Hematopoietic multipotent progenitor cell treated with erythropoietin and hydrocortisone succinate and interleukin-3 and kit ligand, for 8 days (in vitro differentiated cells): ENCODE results near the gene NFRKB.
"Not testable (repeated sequence)": the region's sequence is repeated elsewhere in the genome, so short reads cannot be mapped to it uniquely, and the experiment has no call there.

Experiments
- DNase-seq: peaks from one replicate; pipeline ENCODE4 v3.0.0-alpha.2; 2015

The NFRKB gene

DNA sequence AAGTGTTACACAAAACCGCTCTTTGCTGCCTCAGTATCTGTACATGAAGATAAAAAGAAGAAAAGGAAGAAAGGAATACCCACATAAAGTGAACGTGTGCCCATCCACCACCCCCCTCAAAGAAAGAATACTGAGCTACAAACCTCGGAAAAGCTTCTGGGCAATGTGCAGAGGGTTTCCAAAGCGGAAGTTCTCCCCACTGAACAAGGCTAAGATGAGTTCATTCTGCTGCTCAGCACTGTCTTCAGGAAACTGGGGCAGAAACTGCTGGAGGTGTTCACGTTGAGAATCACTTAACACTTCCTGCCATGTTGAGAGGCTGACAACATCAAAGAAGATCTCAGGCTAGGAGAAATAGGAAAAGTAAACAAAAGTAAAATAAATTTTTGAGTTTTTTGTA, 6.9 kb downstream of the NFRKB start:
- no peak for DNase-seq

DNA sequence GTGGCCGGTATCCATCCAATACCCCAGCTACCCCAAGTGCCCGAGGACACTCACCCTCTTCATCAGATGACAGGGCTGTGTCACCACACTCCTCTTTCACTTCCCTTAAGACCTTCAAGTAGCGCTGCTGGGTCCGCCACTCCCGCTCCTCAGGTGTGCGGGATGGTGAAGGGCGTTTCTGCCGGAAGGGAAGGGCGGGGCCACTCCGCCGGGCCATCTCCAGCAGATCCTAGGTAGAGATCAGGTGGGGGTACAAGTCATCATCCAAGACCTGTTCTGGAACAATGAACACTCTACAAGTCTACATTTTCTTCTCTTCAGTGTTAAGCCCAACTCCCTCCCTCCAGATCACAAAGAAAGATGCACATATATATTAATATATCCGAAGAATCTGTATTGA, 10.0 kb downstream of the NFRKB start:
- no peak for DNase-seq

DNA sequence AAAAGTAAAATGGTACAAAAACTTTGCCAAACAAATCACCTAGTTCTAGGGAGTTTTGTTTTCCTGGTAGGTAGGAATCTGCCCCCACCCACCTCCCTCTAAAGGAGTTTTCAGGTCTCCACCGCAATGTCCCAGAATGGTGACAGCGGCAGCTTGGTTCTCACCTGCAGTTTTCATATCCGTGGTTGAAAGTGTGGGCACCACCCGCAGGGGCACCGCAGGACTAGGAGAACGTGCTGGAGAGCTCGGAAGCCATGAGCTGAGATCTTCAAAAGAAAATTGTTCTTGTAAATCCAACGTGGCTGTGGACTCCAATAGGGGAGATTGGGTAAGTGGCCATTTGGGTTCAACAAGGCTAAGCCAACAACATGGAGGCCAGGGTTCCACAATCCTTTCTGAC, 10.8 kb downstream of the NFRKB start:
- no peak for DNase-seq

DNA sequence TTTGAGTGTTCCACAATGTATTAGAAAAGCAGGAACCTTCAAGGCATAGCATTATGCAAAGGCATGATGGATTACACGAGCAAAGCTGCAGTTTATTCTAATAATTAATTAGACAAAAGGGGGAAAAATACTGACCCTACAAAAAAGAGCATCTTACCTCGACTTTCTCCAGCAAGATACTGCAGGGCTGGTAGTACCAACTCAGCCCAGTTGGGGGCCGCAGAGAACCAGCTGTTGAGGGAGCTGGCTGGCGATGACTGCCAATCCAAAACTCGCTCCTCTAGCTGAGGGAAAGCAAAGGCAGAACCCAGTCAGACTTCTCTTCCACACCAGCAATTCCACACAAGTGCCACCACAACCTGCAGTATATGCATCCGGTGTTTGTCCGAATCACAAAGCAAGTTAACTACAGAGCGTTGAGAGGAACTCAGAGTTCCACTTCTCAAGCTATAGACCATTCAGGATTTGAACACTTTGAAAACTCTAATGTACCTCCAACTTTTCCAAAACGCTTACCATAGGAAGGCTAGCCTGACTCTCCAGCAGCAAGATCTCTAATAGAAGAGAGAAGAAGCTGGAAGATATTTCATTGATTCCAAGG, 13.7 kb downstream of the NFRKB start:
- peak; percentile 37 for DNase-seq

DNA sequence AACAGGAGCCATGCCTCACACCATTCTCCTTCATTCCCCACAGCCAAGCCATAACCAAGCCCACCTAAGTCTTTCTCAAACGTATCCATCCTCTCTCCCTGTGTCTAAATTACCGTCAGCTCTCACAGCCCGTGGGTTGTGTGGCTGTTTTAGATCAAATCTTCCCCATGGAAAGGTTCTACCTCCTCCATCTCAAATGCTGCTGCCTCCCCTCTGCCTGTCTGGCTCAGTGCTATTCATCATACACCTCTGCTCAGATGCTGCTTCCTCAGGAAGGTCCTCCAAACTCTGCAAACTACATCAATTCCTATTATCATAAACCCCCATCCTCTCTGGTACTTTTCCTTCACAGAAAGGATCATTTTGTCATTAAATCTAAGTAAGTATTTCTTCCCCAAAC, 15.1 kb downstream of the NFRKB start:
- no peak for DNase-seq

DNA sequence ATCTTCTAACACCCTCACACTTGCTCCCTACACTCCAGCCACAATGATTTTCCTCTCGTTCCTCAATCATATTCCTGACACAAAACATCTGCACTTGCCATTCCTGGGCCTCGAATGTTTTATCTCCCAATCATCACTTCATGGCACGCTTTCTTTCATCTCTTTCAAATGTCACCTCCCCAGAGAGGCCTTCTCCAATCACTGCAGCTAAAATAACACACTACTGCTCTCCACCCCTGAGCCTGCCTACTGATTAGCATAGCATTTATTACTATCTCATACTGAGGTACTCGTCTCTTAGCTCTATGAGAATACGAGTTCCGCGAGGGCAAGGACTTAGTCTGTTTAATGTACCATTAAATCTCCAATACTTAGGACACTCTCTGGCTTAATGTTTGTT, 23.5 kb downstream of the NFRKB start:
- no peak for DNase-seq

DNA sequence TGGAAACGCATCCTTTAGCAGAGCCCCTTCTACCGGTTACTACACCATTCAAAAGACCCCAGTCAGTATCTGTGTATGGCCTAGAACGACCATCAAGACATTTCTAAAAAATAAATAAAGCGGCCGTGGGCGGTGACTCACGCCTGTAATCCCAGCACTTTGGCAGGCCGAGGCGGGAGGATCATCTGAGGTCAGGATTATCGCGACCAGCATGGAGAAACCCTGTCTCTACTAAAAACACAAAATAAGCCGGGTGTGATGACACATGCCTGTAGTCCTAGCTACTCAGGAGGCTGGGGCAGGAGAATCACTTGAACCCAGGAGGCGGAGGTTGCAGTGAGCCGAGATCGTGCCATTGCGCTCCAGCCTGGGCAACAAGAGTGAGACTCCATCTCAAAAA, 26.8 kb downstream of the NFRKB start:
- not testable (repeated sequence) for DNase-seq

DNA sequence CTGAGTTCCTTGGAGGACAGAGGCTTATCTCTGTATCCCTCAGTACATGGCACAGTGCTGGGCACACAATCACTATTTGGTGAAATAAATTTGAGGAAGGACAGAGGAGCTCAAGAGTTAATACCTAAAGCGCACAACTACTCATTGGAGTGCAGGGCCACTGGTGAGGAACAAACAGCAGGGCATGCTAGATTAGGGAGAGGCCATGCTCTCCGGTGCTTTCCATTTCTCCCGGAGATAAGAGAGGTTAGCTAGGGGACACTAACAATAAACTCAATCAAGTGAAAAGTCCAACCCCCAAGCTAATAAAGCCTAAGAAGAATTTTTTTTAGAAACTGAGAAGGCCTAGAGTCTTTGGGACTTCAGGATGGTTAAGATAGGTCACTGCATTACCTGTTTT, 29.1 kb downstream of the NFRKB start:
- no peak for DNase-seq

DNA sequence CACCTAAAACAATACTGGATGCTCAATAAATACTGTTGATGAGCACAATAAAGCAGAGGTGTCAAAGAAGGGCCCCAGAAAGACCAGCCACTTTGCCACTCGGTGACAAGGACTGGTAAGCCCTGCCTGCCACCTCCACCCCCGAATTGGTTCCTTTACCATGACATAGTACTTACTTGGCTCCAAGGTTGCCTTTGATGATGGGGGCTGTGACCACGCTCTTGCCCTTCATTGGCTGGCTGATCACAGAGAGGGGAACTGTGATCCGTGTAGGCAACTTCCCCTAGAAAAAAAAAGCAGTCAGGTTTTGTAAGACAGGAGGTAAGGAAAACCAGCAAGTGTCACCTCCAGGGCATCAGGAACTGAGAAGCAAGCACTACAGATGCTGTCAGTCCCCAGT, 29.7 kb downstream of the NFRKB start:
- DNase-seq, result no peak

DNA sequence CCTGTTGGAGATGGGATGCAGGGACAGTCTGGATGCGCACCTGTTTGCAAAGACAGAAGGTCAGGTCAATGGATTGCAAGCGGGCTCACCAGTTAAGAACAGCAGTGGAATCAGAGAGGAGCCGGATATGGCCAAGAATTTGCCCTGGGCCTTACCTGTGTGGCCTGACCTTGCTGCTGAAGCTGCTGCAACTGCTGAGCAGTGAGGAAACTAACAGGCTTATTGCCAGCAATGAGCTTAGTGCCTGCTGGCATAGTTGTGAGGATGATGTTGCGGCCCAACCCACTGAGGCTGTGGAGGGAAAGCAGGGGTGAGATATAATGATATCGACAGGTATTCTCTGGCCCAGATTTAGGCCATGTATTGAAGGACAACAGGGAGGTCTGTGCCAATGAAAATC, 30.6 kb downstream of the NFRKB start:
- no peak for DNase-seq

DNA sequence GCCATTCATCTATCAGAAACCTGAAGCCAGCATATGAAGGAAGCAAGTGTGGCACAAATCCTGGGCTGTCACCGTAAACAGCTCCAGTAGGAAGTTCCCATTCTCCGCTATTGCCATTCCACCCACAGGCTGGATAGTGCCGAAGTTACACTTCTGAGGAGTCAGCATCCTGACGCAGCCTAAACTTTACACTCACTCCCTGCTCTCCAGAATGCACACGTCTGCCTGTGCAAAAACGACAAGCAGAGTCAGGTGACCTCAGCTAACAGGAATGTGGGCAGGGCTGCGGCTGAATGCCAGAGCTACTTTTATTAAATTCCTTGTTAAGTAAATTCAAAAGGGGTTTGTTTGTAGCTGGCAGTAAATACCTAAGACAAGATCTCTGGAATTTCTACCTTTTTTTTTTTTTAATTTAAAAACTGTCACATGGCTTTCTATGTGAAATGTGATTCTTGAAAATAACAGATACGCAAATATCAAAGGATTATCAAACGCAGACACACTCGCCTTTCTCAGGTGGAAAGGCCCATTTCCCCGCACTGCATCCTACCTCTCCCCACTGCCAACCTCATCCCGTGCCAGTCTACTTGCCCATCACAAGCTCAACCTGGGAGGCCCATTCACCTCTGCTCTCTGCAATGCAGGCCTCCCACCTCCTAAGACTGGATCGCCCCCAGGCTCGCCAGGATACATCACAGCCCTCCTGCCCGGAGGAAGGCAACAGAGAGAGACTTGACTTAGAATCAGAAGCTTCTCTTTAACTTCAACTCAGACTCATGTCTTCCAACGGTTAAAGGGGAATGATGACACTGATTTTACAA, 33.5 kb downstream of the NFRKB start:
- DNase-seq, result no peak

DNA sequence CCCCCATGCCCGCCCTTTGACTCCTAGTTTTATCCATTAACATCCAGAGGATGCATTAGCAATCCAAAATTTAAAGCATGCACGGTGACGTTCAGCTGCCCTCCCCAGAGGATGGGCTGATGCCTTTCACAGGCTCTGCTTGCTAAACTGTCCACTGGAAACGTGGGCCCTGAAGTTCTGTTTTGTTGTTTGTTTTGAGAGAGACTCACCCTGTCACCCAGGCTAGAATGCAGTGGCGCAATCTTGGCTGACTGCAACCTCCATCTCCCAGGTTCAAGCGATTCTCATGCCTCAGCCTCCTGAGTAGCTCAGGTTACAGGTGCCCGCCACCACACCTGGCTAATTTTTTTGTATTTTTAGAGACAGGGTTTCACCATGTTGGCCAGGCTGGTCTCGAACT, 39.3 kb downstream of the NFRKB start:
- DNase-seq, result no peak

DNA sequence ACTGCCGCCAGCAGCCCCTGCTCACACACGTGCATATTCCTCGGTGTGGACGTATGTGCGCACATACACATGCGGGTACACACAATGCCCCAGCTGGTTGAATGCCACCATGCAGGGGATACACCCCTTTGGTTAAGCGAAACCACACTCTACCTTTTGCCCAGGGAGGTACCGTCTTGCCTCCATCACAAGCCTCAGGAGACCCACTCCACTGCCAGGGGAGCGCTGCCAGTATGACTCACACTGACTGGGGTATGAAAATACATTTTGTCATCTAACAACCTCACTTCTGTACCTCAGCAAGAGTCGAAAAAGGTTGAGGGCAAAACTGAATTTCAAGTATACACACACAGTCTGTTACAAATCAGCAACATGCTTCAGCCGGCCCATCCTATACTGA, 40.3 kb downstream of the NFRKB start:
- no peak for DNase-seq

DNA sequence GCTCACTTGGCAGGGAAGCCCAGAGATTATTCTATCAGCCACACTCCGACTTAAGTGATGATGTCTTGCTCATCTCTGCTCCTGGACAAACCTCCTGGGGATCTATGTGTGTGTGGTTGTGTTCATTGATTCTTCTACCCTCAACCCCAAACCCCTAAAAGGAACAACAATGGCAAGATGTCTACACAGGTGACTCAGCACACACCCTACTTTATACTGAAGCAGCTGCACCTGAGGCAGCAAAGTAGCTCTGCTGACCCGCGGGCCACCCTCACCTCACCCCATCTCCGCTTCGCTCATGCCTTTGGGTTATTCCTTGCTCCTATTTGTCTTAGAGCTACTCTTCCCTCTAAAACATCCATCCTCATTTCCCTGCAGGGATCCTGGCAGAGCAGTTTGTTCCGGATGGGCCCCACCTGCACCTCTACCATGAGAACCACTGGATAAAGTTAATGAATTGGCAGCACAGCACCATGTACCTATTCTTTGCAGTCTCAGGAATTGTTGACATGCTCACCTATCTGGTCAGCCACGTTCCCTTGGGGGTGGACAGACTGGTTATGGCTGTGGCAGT, 41.1 kb downstream of the NFRKB start:
- no peak for DNase-seq

DNA sequence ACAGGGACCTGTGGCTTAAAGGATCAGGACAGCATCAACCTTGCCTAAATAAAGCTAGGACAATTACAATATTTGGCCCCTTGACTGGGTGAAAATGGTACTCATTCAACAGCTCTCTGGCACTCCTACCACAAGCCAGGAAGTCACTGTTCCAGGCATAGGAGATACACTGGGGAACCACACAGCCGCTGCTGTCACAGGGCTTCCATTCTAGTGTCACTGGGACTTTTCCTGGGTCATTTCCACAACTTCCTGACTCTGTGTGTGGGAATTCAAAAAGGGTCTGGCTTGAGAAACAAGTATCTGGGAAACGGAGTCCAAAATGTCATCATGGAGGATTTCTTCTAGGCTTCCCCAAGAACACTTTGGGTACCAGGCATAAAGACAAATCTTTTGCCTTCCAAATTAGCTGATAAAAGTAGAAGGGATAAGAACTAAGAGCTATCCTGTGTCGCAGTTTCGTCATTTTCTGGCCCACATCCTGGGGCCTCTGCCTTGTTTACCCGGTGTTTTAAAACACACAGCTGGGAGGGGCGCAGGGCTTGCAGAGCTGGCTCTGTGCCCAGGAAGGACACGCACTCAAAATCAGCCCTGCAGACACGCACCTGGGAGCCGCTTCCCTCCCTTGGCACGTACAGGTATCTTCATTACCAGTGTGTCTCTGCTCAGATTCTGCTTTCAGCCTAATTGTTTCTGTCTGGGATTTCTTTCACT, 41.7 kb downstream of the NFRKB start:
- no peak for DNase-seq

DNA sequence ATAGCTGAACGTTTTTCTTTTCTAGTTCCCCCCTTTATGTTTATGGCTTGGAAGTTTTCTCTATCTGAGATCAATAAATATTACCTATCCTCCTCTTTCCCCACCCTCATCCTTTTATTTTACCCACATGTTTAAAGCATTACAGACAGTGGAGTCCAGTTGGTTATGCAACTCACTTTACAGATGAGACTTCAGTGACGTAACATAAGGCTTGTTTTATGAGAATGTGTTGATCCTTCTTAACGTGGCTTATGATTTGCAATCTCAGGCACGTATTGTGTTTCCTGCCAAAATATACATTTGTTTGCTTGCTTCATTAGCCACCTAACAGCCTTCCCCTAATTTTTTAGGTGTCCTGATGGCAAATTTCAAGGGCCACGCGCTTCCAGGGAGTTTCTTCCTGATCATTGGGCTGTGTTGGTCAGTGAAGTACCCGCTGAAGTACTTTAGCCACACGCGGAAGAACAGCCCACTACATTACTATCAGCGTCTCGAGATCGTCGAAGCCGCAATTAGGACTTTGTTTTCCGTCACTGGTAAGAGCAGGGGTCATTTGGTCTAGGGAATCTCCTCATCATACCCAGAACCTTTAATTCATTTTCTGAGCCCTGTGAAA, 43.1 kb downstream of the NFRKB start:
- no peak for DNase-seq

DNA sequence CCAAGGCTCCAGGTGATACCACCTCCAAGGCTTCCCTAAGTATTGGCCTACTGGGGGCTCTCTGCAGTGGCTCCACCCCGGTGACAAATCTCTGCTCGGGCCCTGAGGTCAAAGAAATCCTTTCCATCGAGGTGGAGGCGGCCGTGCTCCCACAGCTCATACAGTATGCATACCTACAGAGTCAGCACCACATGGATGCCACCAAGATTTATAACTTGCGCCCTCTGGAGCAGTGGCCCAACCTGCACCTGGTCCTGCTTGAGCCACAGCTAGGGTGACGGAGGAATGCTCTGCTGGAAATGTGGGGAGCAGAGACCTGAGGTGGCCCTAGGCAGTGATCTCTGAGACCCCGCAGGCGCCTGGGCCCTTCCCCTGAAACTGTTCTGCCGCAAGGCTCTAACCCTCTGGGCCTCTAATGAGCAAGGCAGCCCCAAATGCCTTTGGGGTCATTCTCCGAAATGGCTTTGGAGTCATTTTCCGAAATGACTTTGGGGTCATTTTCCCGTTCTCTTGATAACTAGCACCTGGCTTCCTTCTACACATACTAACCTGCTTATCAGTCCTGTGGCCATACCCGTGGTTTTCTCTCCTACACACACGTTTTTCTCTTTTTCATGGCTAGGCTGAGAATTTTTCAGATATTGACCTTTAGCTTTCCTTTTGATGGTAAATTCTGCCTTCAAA, 45.8 kb downstream of the NFRKB start:
- DNase-seq, result no peak

DNA sequence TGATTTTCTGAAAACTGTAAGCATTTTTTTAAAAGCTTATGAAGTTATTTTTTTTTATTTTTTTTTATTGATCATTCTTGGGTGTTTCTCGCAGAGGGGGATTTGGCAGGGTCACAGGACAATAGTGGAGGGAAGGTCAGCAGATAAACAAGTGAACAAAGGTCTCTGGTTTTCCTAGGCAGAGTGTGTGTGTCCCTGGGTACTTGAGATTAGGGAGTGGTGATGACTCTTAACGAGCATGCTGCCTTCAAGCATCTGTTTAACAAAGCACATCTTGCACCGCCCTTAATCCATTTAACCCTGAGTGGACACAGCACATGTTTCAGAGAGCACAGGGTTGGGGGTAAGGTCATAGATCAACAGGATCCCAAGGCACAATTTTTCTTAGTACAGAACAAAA, 48.0 kb downstream of the NFRKB start:
- DNase-seq, result not testable (repeated sequence)

DNA sequence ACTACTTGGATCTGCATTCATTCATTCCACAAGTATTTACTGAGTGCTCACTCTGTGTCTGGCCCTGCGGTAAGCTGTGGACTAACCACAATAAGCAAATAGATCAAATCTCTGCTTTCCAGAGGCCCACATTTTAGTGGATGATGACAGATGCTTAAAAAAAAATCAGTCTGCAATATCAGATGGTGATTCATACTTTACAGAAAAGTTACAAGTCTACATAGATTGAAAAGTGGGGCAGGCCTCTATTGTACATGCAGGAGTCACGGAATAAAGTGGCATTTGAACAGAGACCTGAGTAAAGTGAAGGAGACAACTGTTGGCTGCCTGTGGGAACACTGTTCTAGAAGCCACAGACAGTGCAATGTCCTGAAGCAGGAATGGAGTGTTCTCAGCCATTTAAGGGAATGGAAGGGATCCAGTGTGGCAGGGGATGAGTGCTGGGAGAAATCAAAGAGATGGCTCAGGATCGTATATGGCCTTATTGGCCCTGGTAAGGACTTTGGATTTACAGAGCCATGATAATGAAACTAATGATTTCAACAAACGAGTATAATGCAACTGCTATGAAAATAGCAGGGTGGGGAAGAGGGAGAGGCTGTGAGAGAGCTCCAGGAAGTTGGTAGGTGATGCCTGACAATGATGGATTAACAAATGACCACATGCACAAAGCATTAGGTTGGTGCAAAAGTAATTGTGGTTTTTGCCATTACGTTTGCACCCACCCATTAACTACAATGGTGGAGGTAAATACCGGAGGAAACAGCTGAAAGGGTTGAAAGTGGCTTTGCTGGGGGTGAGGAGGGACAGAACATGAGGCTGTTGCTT, 48.7 kb downstream of the NFRKB start:
- peak; percentile 6 for DNase-seq
